ENCODE results near the gene HTR6. TPM values are rescaled to one million over a fixed set of nuclear protein-coding genes. Genes with fewer than 3 reads are reported as not detected.

The HTR6 gene
- total RNA-seq, 1 donor from 2014 or later = not detected

DNA sequence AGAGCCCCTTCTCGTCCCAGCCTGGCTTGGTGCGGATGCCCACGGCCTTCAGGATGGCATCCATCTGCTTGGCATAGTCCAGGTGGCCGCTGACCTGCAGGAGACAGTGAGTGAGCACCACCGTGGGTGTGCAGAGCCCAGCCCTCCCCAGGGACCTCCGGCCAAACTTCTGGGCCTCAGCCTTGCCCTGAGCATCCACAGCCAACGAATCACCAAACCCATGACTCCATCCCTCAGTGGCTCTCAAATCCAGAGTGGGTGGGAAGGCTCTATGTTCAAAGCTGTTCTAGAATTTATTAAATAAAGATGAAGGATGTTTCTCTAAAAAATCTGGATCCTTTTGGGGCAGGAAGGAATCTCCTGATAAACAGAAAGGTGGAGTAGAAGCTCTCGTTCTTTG, 18.7 kb downstream of the HTR6 start:
- H3K27ac Mint-ChIP-seq (ENCODE audit: unreplicated experiment) = no peak overlapping the region
- H3K9me3 Mint-ChIP-seq (ENCODE audit: unreplicated experiment) = no peaks in the 10 kb centered on the region
- no peaks in the 10 kb centered on the region for H3K4me1 Mint-ChIP-seq (ENCODE audit: unreplicated experiment)
- TF ChIP-seq, protein P1, sequence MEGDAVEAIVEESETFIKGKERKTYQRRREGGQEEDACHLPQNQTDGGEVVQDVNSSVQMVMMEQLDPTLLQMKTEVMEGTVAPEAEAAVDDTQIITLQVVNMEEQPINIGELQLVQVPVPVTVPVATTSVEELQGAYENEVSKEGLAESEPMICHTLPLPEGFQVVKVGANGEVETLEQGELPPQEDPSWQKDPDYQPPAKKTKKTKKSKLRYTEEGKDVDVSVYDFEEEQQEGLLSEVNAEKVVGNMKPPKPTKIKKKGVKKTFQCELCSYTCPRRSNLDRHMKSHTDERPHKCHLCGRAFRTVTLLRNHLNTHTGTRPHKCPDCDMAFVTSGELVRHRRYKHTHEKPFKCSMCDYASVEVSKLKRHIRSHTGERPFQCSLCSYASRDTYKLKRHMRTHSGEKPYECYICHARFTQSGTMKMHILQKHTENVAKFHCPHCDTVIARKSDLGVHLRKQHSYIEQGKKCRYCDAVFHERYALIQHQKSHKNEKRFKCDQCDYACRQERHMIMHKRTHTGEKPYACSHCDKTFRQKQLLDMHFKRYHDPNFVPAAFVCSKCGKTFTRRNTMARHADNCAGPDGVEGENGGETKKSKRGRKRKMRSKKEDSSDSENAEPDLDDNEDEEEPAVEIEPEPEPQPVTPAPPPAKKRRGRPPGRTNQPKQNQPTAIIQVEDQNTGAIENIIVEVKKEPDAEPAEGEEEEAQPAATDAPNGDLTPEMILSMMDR (IDR thresholded peaks at IDR 0.05; ENCODE audit: unreplicated experiment) = no peak
- H3K4me3 Mint-ChIP-seq (ENCODE audit: unreplicated experiment) = no peak overlapping the region
- H3K36me3 Mint-ChIP-seq (ENCODE audit: low read depth, unreplicated experiment) = no peaks in the 10 kb centered on the region
- DNase-seq (ENCODE audit: low spot score) = no peak
- no peaks in the 10 kb centered on the region for H3K27me3 Mint-ChIP-seq (ENCODE audit: unreplicated experiment)

DNA sequence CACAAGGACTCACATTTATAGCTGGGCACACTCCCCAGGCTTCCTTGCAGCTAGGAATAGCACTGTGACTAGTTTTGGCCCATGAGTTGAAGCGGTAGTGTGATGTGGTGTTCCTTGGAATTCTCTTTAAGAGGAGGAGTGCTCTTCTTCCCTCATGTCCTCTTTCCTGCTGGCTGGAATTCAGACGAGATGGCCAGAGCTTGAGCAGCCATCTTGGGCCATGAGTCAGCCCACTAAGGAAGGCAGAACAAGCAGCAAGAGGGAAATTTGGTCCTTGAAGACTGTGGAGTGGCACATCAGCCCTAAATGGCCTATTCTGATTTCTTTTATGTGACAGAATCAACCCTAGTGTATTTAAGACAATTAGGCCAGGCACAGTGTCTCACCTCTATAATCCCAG, 20.0 kb downstream of the HTR6 start:
- Mint-ChIP-seq H3K4me1 (ENCODE audit: unreplicated experiment) (no peaks in the 10 kb centered on the region), H3K27ac (ENCODE audit: unreplicated experiment) (no peak overlapping the region), H3K9me3 (ENCODE audit: unreplicated experiment) (no peaks in the 10 kb centered on the region), H3K27me3 (ENCODE audit: unreplicated experiment) (no peaks in the 10 kb centered on the region), H3K36me3 (ENCODE audit: low read depth, unreplicated experiment) (no peaks in the 10 kb centered on the region), H3K4me3 (ENCODE audit: unreplicated experiment) (no peak overlapping the region)
- TF ChIP-seq, protein P1 (IDR thresholded peaks at IDR 0.05; ENCODE audit: unreplicated experiment) = no peak
- no peak for DNase-seq (ENCODE audit: low spot score)

GRCh38 chr1:19685994-19686393, 21.3 kb downstream of the HTR6 start:
- DNase-seq (ENCODE audit: low spot score) = no peak
- no peaks in the 10 kb centered on the region for H3K27me3 Mint-ChIP-seq (ENCODE audit: unreplicated experiment)
- no peaks in the 10 kb centered on the region for H3K9me3 Mint-ChIP-seq (ENCODE audit: unreplicated experiment)
- H3K27ac Mint-ChIP-seq (ENCODE audit: unreplicated experiment) = no peak overlapping the region
- no peak overlapping the region for H3K4me3 Mint-ChIP-seq (ENCODE audit: unreplicated experiment)
- TF ChIP-seq, protein P1 (IDR thresholded peaks at IDR 0.05; ENCODE audit: unreplicated experiment) = no peak
- H3K36me3 Mint-ChIP-seq (ENCODE audit: low read depth, unreplicated experiment) = peaks cover 3% of the 10 kb centered on the region
- H3K4me1 Mint-ChIP-seq (ENCODE audit: unreplicated experiment) = no peaks in the 10 kb centered on the region

DNA sequence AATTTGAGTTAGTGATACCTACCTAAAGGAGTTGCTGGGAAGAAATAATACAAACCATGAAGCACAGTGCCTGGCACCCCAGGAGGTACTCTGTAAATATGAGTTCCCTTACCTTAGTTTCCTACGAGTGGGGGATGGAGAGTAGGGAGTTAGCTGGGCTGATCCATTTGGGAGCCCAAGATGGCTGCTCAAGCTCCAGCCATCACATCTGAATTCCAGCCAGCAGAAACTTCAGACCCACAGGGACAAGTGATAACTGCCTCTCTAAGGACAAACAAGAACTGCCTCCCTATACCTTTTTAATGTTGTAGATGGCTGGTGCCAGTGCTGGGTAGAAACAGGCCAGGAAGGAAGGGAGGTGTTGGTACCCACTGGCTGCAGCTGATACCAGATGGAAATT, 22.7 kb downstream of the HTR6 start:
- H3K36me3 Mint-ChIP-seq (ENCODE audit: low read depth, unreplicated experiment) = peaks cover 3% of the 10 kb centered on the region
- no peak overlapping the region for H3K27ac Mint-ChIP-seq (ENCODE audit: unreplicated experiment)
- DNase-seq (ENCODE audit: low spot score) = no peak
- no peaks in the 10 kb centered on the region for H3K27me3 Mint-ChIP-seq (ENCODE audit: unreplicated experiment)
- no peak overlapping the region for H3K4me3 Mint-ChIP-seq (ENCODE audit: unreplicated experiment)
- TF ChIP-seq, protein P1 (IDR thresholded peaks at IDR 0.05; ENCODE audit: unreplicated experiment) = no peak
- H3K4me1 Mint-ChIP-seq (ENCODE audit: unreplicated experiment) = no peaks in the 10 kb centered on the region
- H3K9me3 Mint-ChIP-seq (ENCODE audit: unreplicated experiment) = no peaks in the 10 kb centered on the region

GRCh38 chr1:19688041-19688842, 23.6 kb downstream of the HTR6 start:
- TF ChIP-seq, protein P1 (IDR thresholded peaks at IDR 0.05; ENCODE audit: unreplicated experiment) = no peak
- no peaks in the 10 kb centered on the region for H3K27me3 Mint-ChIP-seq (ENCODE audit: unreplicated experiment)
- H3K4me3 Mint-ChIP-seq (ENCODE audit: unreplicated experiment) = no peak overlapping the region
- H3K36me3 Mint-ChIP-seq (ENCODE audit: low read depth, unreplicated experiment) = peaks cover 3% of the 10 kb centered on the region
- no peaks in the 10 kb centered on the region for H3K4me1 Mint-ChIP-seq (ENCODE audit: unreplicated experiment)
- H3K27ac Mint-ChIP-seq (ENCODE audit: unreplicated experiment) = no peak overlapping the region
- DNase-seq (ENCODE audit: low spot score) = no peak
- no peaks in the 10 kb centered on the region for H3K9me3 Mint-ChIP-seq (ENCODE audit: unreplicated experiment)
